ENCODE measurements around the gene CENPX. TPM values are rescaled to one million over a fixed set of nuclear protein-coding genes. Genes with fewer than 3 reads are reported as not detected.

Gene CENPX
- total RNA-seq, 2 donors from 2014 or later: 16.5 to 24.4 TPM

DNA sequence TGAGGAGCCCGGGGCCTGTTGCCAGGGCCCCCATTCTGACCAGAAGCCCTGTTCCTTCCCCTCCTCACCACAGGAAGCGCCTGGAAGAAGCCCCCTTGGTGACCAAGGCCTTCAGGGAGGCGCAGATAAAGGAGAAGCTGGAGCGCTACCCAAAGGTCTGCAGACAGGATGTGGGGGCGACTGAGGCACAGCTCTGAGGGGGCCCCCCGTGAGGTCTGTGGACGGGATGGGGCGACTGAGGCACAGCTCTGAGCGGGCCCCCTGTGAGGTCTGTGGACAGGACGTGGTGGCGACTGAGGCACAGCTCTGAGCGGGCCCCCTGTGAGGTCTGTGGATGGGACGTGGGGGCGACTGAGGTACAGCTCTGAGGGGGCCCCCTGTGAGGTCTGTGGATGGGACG, 13.3 kb downstream of the CENPX start:
- Histone ChIP-seq H3K4me3 (no peak overlapping the region), H3K4me1 (no peaks in the 10 kb centered on the region), H3K27ac (no peak overlapping the region), H3K9me3 (no peaks in the 10 kb centered on the region), H3K27me3 (no peaks in the 10 kb centered on the region), H3K36me3 (replicated peaks in 1 of 2; ENCODE audit: insufficient read depth in 1 of 2, low read depth in 2 of 2) (no peaks in the 10 kb centered on the region)
- intact Hi-C loops (cut with DNase I): no loop called here
- WGBS, 2 donors: 70 to 86% methylated on average over 12 to 15 of the region's 15 CpGs
- DNase-seq (no peak), ATAC-seq (no peak)
- TF ChIP-seq, protein P1, sequence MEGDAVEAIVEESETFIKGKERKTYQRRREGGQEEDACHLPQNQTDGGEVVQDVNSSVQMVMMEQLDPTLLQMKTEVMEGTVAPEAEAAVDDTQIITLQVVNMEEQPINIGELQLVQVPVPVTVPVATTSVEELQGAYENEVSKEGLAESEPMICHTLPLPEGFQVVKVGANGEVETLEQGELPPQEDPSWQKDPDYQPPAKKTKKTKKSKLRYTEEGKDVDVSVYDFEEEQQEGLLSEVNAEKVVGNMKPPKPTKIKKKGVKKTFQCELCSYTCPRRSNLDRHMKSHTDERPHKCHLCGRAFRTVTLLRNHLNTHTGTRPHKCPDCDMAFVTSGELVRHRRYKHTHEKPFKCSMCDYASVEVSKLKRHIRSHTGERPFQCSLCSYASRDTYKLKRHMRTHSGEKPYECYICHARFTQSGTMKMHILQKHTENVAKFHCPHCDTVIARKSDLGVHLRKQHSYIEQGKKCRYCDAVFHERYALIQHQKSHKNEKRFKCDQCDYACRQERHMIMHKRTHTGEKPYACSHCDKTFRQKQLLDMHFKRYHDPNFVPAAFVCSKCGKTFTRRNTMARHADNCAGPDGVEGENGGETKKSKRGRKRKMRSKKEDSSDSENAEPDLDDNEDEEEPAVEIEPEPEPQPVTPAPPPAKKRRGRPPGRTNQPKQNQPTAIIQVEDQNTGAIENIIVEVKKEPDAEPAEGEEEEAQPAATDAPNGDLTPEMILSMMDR (IDR thresholded peaks at IDR 0.05): no peak
- no peak for TF ChIP-seq POLR2A (IDR thresholded peaks at IDR 0.05)

DNA sequence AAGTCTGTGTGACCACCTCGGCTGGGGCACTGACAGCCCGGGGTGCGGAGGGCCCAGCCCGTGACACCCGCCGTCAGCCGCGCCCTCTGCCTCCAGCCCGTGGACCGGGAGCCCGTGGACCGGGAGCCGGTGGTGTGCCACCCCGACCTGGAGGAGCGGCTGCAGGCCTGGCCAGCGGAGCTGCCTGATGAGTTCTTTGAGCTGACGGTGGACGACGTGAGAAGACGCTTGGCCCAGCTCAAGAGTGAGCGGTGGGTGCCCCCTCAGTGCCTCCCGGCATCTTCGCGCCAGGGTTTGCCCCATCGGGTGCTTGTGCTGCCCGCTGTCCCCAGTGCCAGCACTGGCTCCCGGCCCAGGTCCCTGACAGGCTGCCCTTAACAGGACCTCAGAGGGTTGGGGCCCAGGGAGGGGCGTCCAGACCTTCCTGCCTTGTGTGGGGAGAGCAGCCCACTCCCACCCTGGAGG, 13.7 kb downstream of the CENPX start:
- H3K27ac ChIP-seq: no peak overlapping the region
- no peaks in the 10 kb centered on the region for H3K36me3 ChIP-seq (replicated peaks in 1 of 2; ENCODE audit: insufficient read depth in 1 of 2, low read depth in 2 of 2)
- H3K4me1 ChIP-seq: no peaks in the 10 kb centered on the region
- no peak overlapping the region for H3K4me3 ChIP-seq
- ATAC-seq: no peak
- no peaks in the 10 kb centered on the region for H3K27me3 ChIP-seq
- intact Hi-C loops (cut with DNase I): no loop called here
- TF ChIP-seq, protein P1 (IDR thresholded peaks at IDR 0.05): no peak
- no peak for TF ChIP-seq POLR2A (IDR thresholded peaks at IDR 0.05)
- WGBS, 2 donors: 93 to 100% methylated on average over 5 to 22 of the region's 28 CpGs
- no peaks in the 10 kb centered on the region for H3K9me3 ChIP-seq
- DNase-seq: no peak

DNA sequence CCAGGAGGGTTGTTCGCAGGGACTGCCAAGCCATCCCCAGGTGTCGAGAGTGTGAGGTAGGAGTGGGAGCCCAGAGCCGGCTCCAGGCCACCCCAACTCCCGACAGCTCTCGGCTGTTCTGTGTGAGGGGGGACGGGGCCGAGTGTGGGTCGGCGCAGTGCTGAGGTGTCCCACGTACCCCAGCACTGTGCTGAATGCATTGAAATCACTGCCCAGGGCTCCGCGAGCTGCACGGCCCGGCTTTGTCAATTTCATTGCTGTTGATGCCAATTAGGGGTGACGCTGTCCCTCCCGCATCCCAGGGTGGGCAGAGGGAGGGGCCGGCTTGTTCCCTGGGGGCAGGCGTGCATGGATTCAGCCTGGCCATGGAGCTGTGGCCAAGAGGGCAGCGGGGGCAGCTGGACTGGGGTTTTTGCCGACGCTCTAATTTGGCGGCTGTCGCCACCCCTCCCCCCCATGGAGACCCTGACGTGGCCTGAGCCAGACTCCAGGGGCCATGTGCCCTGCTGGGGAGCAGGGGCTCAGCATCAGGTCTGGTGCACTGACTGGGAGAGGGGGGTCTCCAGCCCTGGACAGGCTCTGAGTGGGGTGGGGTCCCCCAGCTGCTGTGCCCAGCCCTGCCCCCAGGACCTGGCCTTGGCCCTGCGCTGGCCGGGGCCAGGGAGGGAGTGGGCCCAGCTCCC, 14.3 kb downstream of the CENPX start:
- 82 to 94% methylated on average over 15 to 25 of the region's 26 CpGs for WGBS, 2 donors
- ATAC-seq (no peak), DNase-seq (no peak)
- no peaks in the 10 kb centered on the region for H3K4me1 ChIP-seq
- H3K4me3 ChIP-seq: no peak overlapping the region
- intact Hi-C loops (cut with DNase I): no loop called here
- no peak overlapping the region for H3K27ac ChIP-seq
- H3K9me3 ChIP-seq: no peaks in the 10 kb centered on the region
- no peaks in the 10 kb centered on the region for H3K27me3 ChIP-seq
- H3K36me3 ChIP-seq (replicated peaks in 1 of 2; ENCODE audit: insufficient read depth in 1 of 2, low read depth in 2 of 2): no peaks in the 10 kb centered on the region
- TF ChIP-seq, protein P1 (IDR thresholded peaks at IDR 0.05): no peak
- TF ChIP-seq POLR2A (IDR thresholded peaks at IDR 0.05): no peak

DNA sequence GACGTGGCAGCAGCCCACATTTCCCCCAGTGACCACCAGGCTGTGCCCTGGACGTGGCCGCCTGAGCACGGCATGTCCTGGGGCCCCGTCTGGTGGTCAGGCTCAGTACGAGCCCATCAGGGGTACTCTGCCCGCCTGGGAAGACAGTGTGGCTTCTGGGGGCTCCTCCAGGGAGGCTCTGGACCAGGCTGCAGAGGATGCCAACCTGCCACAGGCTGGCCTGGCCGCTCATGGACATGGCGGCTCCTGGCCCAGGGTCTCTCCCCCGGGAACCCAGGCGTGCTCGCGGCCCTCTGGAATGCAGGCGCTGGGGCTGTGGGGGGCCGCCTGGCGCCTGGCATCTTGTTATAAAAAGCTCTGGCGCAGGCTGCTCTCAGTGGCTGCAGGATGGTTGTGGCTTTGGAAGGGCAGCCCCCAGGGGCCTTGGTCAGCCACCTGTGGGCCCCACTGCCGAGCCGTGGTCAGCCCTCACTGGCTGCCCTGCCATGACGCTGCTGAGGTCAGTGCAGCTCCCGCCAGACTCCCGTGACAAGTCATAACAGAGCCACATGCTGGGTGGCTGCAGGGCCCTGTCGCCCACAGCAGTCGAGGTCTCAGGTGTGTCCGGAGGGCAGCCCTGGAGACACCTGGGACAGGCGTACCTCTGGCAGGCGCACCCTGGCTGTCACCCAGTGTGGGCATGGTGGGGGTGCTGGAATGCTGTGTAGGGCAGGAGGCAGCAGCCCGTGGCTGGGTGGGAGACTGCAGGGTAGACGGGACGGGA, 15.0 kb downstream of the CENPX start:
- TF ChIP-seq, protein P1 (IDR thresholded peaks at IDR 0.05): no peak
- TF ChIP-seq POLR2A (IDR thresholded peaks at IDR 0.05): no peak
- 87 to 100% methylated on average over 1 to 27 of the region's 30 CpGs for WGBS, 2 donors
- no peaks in the 10 kb centered on the region for H3K4me1 ChIP-seq
- intact Hi-C loops (cut with DNase I): no loop called here
- H3K9me3 ChIP-seq: no peaks in the 10 kb centered on the region
- no peak for ATAC-seq
- no peaks in the 10 kb centered on the region for H3K36me3 ChIP-seq (replicated peaks in 1 of 2; ENCODE audit: insufficient read depth in 1 of 2, low read depth in 2 of 2)
- no peak overlapping the region for H3K27ac ChIP-seq
- DNase-seq: no peak
- H3K4me3 ChIP-seq: no peak overlapping the region
- no peaks in the 10 kb centered on the region for H3K27me3 ChIP-seq

All from body of pancreas (tissue), 4 donors.